Adrenal gland (tissue), 12 donors: ENCODE data around the gene CLASP2. TPM values are rescaled to one million over a fixed set of nuclear protein-coding genes. Genes with fewer than 3 reads are reported as not detected.

Experiments used
- DNase-seq, 7 donors: peaks; one replicate each; pipeline ENCODE4 v3.0.0-alpha.2; 2019 to 2020
- H3K27ac ChIP-seq, 5 donors: fragments of 200-600 bp; sonication (generic) in 4 of 5; 1 replicate in 3 of 5; 2 replicates in 2 of 5; pipeline versions ENCODE4 v1.5.1 to v1.8.0; 2016 to 2020; ENCODE audit warnings: mild to moderate bottlenecking in 1 of 5
- H3K27me3 ChIP-seq: fragments of 200-600 bp; 2 replicates; pipeline ENCODE4 v1.8.0; 2021
- H3K36me3 ChIP-seq, 2 donors: fragments of 200-600 bp; replicated peaks in 1 of 2; 1 replicate in 1 of 2; 2 replicates in 1 of 2; pipeline versions ENCODE4 v1.5.1 to v1.8.0; 2018 to 2022
- H3K4me1 ChIP-seq, 2 donors: fragments of 200-600 bp; replicated peaks in 1 of 2; 1 replicate in 1 of 2; 2 replicates in 1 of 2; pipeline versions ENCODE4 v1.5.1 to v1.8.0; 2018 to 2021
- H3K4me3 ChIP-seq, 4 donors: fragments of 200-600 bp; sonication (generic) in 3 of 4; one replicate each; pipeline ENCODE4 v1.5.1; 2016 to 2018
- H3K9me3 ChIP-seq, 3 donors: fragments of 200-600 bp; sonication (generic) in 1 of 3; replicated peaks in 1 of 3; 1 replicate in 2 of 3; 2 replicates in 1 of 3; pipeline versions ENCODE4 v1.5.1 to v1.8.0; 2016 to 2021
- POLR2A ChIP-seq, 2 donors: fragments of 450-650 bp; IDR thresholded peaks; one replicate each; pipeline ENCODE4 v1.6.1; 2017; ENCODE audit warnings: antibody characterized with exemption in 2 of 2, mild to moderate bottlenecking in 2 of 2, moderate library complexity in 1 of 2
- WGBS, 4 donors: extraction: QIAGEN DNeasy Blood & Tissue Kit in 2 of 4; methylation state at CpG; one replicate each; pipeline versions ENCODE4 v1.1.5 to v1.1.7; 2013 to 2017; 5-methylcytosine and 5-hydroxymethylcytosine counted together
- intact Hi-C, 2 donors: fragments of 100-400 bp; cut with DNase I; formaldehyde crosslinking; loops; one replicate each; pipeline versions ENCODE4 v1.14.1 to v1.15.0; 2022 to 2023
- polyA plus RNA-seq, 3 donors: library from polyadenylated mRNA; stranded (reverse); fragments of 200-250 nt in 2 of 3; fragments of 350-450 nt in 1 of 3; fragmentation: Illumina TruSeq in 1 of 3; extraction: RNeasy Lipid Tissue Mini Kit (QIAGEN cat#74804) in 1 of 3; gene quantifications; one replicate each; pipeline ENCODE4 v1.2.3, GENCODE V29; 2013 to 2014
- total RNA-seq, 9 donors: library from RNA; depleted of rRNA in 4 of 9; stranded (reverse); fragments of >200 nt in 4 of 9; fragments of 120-200 nt in 1 of 9; fragmentation: NEBNext Ultra II Directional in 1 of 9; extraction: Animal tissue kit (Norgen Biotek cat#: 25700) in 1 of 9; gene quantifications; one replicate each; pipeline versions ENCODE4 v1.1.0 to v1.2.4, GENCODE V29; 2013 to 2023
- TF ChIP-seq, protein P1 (sequence below), 6 experiments: fragments of 450-650 bp in 4 of 6; fragments of 200-600 bp in 2 of 6; sonication (generic) in 1 of 6; IDR thresholded peaks; 1 replicate in 5 of 6; 2 replicates in 1 of 6; pipeline versions ENCODE4 v1.5.1 to v1.8.0; 2016 to 2021; ENCODE audit warnings: antibody characterized with exemption in 6 of 6, mild to moderate bottlenecking in 2 of 6, moderate library complexity in 1 of 6
- donor health status: healthy with polysubstance abuse.
- donor health status: Bipolar disorder and iron deficiency.
- donor health status: DM: yes; HTN: yes; CAD: no.
- donor health status: DM: no; HTN: no; CAD: no.
- donor health status: DM: no; HTN: no; CAD: no.
- donor health status: DM: yes; HTN: yes; CAD: no.

The CLASP2 gene
- total and polyA plus RNA-seq, 12 donors = 17.0 to 85.4 (median 67.1) TPM

DNA sequence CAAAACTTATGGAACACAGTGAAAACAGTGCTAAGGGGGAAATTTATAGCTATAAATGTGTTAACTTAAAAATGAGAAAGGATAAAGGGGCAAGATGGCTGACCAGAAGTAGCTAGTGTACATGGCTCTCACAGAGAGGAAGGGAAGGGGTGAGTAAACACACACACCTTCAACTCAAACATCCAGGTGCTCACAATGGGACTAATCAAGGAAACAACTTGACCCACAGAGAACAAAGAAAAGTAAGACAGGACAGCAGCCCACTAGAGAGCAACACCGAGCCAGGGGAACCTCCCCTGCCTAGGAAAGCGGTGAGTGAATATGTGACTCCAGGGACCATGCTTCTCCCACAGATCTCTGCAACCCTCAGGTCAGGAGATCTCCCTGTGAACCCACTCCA is 192.8 kb downstream of the CLASP2 start:
- Histone ChIP-seq H3K9me3 (peaks cover 0 to 8% (median 0%) of the 10 kb centered on the region in 3 donors), H3K36me3 (no peaks in the 10 kb centered on the region), H3K27me3 (no peaks in the 10 kb centered on the region), H3K4me3 (no peak overlapping the region), H3K4me1 (no peaks in the 10 kb centered on the region), H3K27ac (no peak overlapping the region)
- TF ChIP-seq, protein P1, sequence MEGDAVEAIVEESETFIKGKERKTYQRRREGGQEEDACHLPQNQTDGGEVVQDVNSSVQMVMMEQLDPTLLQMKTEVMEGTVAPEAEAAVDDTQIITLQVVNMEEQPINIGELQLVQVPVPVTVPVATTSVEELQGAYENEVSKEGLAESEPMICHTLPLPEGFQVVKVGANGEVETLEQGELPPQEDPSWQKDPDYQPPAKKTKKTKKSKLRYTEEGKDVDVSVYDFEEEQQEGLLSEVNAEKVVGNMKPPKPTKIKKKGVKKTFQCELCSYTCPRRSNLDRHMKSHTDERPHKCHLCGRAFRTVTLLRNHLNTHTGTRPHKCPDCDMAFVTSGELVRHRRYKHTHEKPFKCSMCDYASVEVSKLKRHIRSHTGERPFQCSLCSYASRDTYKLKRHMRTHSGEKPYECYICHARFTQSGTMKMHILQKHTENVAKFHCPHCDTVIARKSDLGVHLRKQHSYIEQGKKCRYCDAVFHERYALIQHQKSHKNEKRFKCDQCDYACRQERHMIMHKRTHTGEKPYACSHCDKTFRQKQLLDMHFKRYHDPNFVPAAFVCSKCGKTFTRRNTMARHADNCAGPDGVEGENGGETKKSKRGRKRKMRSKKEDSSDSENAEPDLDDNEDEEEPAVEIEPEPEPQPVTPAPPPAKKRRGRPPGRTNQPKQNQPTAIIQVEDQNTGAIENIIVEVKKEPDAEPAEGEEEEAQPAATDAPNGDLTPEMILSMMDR (IDR thresholded peaks at IDR 0.05) = no peak
- TF ChIP-seq POLR2A (IDR thresholded peaks at IDR 0.05) = no peak
- WGBS, 4 donors = 90 to 100% (median 96%) methylated on average over 2 of the region's 2 CpGs
- DNase-seq = no peak
- intact Hi-C loops = no loop called here

DNA sequence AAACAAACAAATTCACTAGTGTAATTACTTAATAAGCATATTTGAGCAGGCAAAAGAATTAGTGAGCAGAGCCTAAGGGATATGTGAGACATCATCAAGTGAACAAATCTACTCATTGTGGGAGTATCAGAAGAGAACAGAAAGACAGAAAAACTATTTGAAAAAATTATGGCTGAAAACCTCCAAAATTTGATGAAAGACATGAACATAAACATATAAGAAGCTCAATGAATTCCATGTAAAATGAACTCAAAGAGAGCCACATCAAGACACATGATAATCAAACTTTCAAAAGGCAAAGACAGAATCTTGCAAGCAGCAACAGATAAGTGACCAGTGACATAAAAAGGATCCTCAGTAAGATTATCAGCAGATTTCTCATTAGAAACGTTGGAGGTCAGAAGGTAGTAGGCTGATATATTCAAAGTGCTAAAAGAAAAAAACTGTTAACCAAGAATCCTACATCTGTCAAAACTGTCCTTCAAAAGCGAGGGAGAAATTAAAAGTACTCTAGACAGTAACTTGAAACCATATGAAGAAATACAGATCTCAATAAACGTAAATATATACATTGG is 194.9 kb downstream of the CLASP2 start:
- no peak for TF ChIP-seq POLR2A (IDR thresholded peaks at IDR 0.05)
- TF ChIP-seq, protein P1 (IDR thresholded peaks at IDR 0.05) = no peak
- H3K4me3 ChIP-seq = no peak overlapping the region
- no peak for DNase-seq
- H3K27ac ChIP-seq = no peak overlapping the region
- H3K36me3 ChIP-seq = no peaks in the 10 kb centered on the region
- no peaks in the 10 kb centered on the region for H3K4me1 ChIP-seq
- intact Hi-C loops = no loop called here
- H3K9me3 ChIP-seq = no peaks in the 10 kb centered on the region
- 91 to 96% (median 94%) methylated on average over 3 of the region's 3 CpGs for WGBS, 4 donors
- H3K27me3 ChIP-seq = no peaks in the 10 kb centered on the region

DNA sequence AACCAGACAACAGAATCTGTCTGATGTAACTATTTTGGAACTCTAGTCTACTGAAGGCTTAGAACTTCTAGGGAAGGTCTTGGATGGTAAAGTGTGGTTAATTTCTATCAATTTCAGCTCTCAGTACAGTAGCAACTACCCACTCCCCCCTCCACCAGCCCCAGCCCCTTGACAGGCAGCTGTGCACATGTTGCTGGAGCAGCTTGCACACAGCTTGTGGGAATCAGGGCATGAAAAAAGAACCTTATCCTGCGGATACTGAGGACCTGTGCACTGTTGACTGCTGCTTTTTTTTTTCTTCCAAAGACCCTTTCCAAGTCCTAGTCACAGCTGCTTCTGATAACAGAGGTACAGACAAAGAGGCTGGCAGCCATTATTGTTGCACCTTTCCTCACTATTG is 196.3 kb downstream of the CLASP2 start:
- Histone ChIP-seq H3K4me1 (no peaks in the 10 kb centered on the region), H3K36me3 (no peaks in the 10 kb centered on the region), H3K27ac (no peak overlapping the region), H3K4me3 (no peak overlapping the region), H3K9me3 (no peaks in the 10 kb centered on the region), H3K27me3 (no peaks in the 10 kb centered on the region)
- intact Hi-C loops = no loop called here
- DNase-seq = no peak
- 88 to 100% (median 94%) methylated on average over 1 of the region's 1 CpG for WGBS, 4 donors
- TF ChIP-seq, protein P1 (IDR thresholded peaks at IDR 0.05) = no peak
- no peak for TF ChIP-seq POLR2A (IDR thresholded peaks at IDR 0.05)

DNA sequence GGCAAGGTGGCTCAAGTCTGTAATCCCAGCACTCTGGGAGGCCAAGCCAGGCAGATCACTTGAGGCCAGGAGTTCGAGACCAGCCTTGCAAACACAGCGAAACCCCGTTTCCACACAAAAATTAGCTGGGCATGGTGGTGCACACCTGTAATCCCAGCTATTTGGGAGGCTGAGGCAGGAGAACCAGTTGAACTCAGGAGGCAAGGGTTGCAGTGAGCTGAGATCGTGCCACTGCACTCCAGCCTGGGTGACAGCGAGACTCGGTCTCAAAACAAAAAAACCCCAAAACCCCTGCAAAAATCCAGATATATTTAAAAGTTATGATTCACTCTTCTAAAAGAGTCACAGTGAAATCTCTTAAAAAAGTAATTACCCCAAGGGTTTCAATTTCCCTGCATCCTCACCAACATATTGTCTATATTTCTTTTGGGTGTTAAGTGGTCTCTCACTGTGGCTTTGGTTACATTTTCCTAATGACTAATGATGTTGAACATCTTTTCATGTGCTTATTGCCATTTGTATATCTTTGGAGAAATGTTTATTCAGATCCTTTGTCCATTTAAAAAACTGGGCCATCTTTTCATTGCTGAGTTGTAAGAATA is 204.7 kb downstream of the CLASP2 start:
- WGBS, 4 donors = 95 to 100% (median 98%) methylated on average over 6 of the region's 6 CpGs

More for the DNA sequence above, 204.7 kb downstream of the CLASP2 start:
- Histone ChIP-seq H3K4me3 (no peak overlapping the region), H3K27ac (no peak overlapping the region), H3K36me3 (peaks cover 0 to 23% of the 10 kb centered on the region in 2 donors), H3K9me3 (no peaks in the 10 kb centered on the region), H3K27me3 (no peaks in the 10 kb centered on the region), H3K4me1 (no peaks in the 10 kb centered on the region)
- intact Hi-C loops = no loop called here
- no peak for DNase-seq
- TF ChIP-seq POLR2A (IDR thresholded peaks at IDR 0.05) = no peak
- TF ChIP-seq, protein P1 (IDR thresholded peaks at IDR 0.05) = no peak
